WTC11 (cell line): Measurements from ENCODE around the gene RNF19B. TPM values are rescaled to one million over a fixed set of nuclear protein-coding genes. Genes with fewer than 3 reads are reported as not detected.
A peak's percentile ranks its signal among the peaks of the same experiment; 100 is the strongest.

Experiments
- ATAC-seq: fragments of 200-7000 bp; cut with Tn5 transposase; 2 replicates; pipeline ENCODE4 v1.10.0; 2021; ENCODE audit warnings: mild to moderate bottlenecking, moderate library complexity
- CTCF ChIA-PET: fragments of 300-600 bp; sonication (Branson Sonifier 250); formaldehyde crosslinking; loops from one replicate; lab custom pipeline; 2021; ENCODE audit warnings: antibody characterized with exemption; lab: Charles Lee
- POLR2A ChIA-PET: fragments of 350-600 bp; sonication (Branson Sonifier 250); formaldehyde crosslinking; loops from one replicate; lab custom pipeline; 2021; ENCODE audit warnings: antibody characterized with exemption; lab: Charles Lee
- DNase-seq: peaks from one replicate; pipeline ENCODE4 v3.0.0; 2021; ENCODE audit warnings: low spot score
- H3K27ac Mint-ChIP-seq: 2 replicates; pipeline ENCODE4 v1.8.0; 2021; ENCODE audit warnings: mixed read lengths
- H3K27me3 Mint-ChIP-seq: 2 replicates; pipeline ENCODE4 v1.8.0; 2021; ENCODE audit warnings: low read depth, mild to moderate bottlenecking, moderate library complexity, mixed read lengths
- H3K36me3 Mint-ChIP-seq: 2 replicates; pipeline ENCODE4 v1.8.0; 2021; ENCODE audit warnings: mixed read lengths
- H3K4me1 Mint-ChIP-seq: 2 replicates; pipeline ENCODE4 v1.8.0; 2022; ENCODE audit warnings: mixed read lengths
- H3K4me3 Mint-ChIP-seq: 2 replicates; pipeline ENCODE4 v1.8.0; 2021; ENCODE audit warnings: mild to moderate bottlenecking, moderate library complexity, mixed read lengths
- H3K9me3 Mint-ChIP-seq: 2 replicates; pipeline ENCODE4 v1.8.0; 2021; ENCODE audit warnings: mixed read lengths
- ELF4 ChIP-seq: sonication (generic); formaldehyde crosslinking; IDR thresholded peaks from 2 replicates; pipeline ENCODE4 v1.8.1; 2022; ENCODE audit warnings: low read depth, mild to moderate bottlenecking, moderate library complexity, missing genetic modification reagents
- ETV6 ChIP-seq: sonication (generic); formaldehyde crosslinking; IDR thresholded peaks from 2 replicates; pipeline ENCODE4 v1.8.1; 2022; ENCODE audit warnings: mild to moderate bottlenecking, missing genetic modification reagents
- GABPB1 ChIP-seq: sonication (generic); formaldehyde crosslinking; IDR thresholded peaks from 2 replicates; pipeline ENCODE4 v1.8.1; 2023; ENCODE audit warnings: mild to moderate bottlenecking, missing genetic modification reagents
- RORB ChIP-seq: fragments of 250-450 bp; sonication (Bioruptor Pico); IDR thresholded peaks from 2 replicates; pipeline ENCODE4 v1.9.0; 2021; ENCODE audit warnings: mild to moderate bottlenecking
- SOX15 ChIP-seq: fragments of 250-450 bp; sonication (Bioruptor Pico); IDR thresholded peaks from 2 replicates; pipeline ENCODE4 v1.9.0; 2021; ENCODE audit warnings: mild to moderate bottlenecking
- SP1 ChIP-seq: sonication (generic); formaldehyde crosslinking; conservative IDR thresholded peaks from 2 replicates; pipeline ENCODE4 v1.8.1; 2022; ENCODE audit warnings: missing genetic modification reagents
- ZNF219 ChIP-seq: sonication (generic); formaldehyde crosslinking; IDR thresholded peaks from 2 replicates; pipeline ENCODE4 v1.8.0; 2023; ENCODE audit warnings: missing genetic modification reagents, mild to moderate bottlenecking, borderline replicate concordance
- ZNF232 ChIP-seq: sonication (generic); formaldehyde crosslinking; IDR thresholded peaks from 2 replicates; pipeline ENCODE4 v1.8.0; 2022; ENCODE audit warnings: mild to moderate bottlenecking, missing genetic modification reagents
- total RNA-seq: library from RNA; stranded (reverse); gene quantifications from 3 replicates; pipeline ENCODE4 v1.2.3, GENCODE V29; 2021
- TF ChIP-seq, protein P1 (sequence below): sonication (generic); formaldehyde crosslinking; IDR thresholded peaks from 2 replicates; pipeline ENCODE4 v1.8.1; 2023; ENCODE audit warnings: mild to moderate bottlenecking, moderate library complexity, missing genetic modification reagents
- TF ChIP-seq, protein P2 (sequence below): sonication (generic); formaldehyde crosslinking; IDR thresholded peaks from 2 replicates; pipeline ENCODE4 v1.8.1; 2023; ENCODE audit warnings: mild to moderate bottlenecking, missing genetic modification reagents, moderate library complexity
- TF ChIP-seq, protein P3 (sequence below): sonication (generic); formaldehyde crosslinking; IDR thresholded peaks from 2 replicates; pipeline ENCODE4 v1.8.1; 2023; ENCODE audit warnings: mild to moderate bottlenecking, missing genetic modification reagents
- TF ChIP-seq, protein P4 (sequence below): sonication (generic); formaldehyde crosslinking; conservative IDR thresholded peaks from 2 replicates; pipeline ENCODE4 v1.8.1; 2023; ENCODE audit warnings: mild to moderate bottlenecking, low read depth, missing genetic modification reagents, moderate library complexity
- TF ChIP-seq, protein P5 (sequence below): sonication (generic); formaldehyde crosslinking; IDR thresholded peaks from 2 replicates; pipeline ENCODE4 v1.8.1; 2023; ENCODE audit warnings: mild to moderate bottlenecking, missing genetic modification reagents
- TF ChIP-seq, protein P6 (sequence below): sonication (generic); formaldehyde crosslinking; IDR thresholded peaks from 2 replicates; pipeline ENCODE4 v1.8.0; 2022; ENCODE audit warnings: mild to moderate bottlenecking, missing genetic modification reagents
- TF ChIP-seq, protein P7 (sequence below): sonication (generic); formaldehyde crosslinking; IDR thresholded peaks from 2 replicates; pipeline ENCODE4 v1.8.0; 2023; ENCODE audit warnings: mild to moderate bottlenecking, missing genetic modification reagents
- TF ChIP-seq, protein P8 (sequence below): sonication (generic); formaldehyde crosslinking; IDR thresholded peaks from 2 replicates; pipeline ENCODE4 v1.8.0; 2022; ENCODE audit warnings: missing genetic modification reagents
- TF ChIP-seq, protein P9 (sequence below): sonication (generic); formaldehyde crosslinking; IDR thresholded peaks from 2 replicates; pipeline ENCODE4 v1.8.0; 2022; ENCODE audit warnings: mild to moderate bottlenecking, missing genetic modification reagents

The RNF19B gene
- total RNA-seq, 1 experiment from 2014 or later: 21.9 TPM

DNA sequence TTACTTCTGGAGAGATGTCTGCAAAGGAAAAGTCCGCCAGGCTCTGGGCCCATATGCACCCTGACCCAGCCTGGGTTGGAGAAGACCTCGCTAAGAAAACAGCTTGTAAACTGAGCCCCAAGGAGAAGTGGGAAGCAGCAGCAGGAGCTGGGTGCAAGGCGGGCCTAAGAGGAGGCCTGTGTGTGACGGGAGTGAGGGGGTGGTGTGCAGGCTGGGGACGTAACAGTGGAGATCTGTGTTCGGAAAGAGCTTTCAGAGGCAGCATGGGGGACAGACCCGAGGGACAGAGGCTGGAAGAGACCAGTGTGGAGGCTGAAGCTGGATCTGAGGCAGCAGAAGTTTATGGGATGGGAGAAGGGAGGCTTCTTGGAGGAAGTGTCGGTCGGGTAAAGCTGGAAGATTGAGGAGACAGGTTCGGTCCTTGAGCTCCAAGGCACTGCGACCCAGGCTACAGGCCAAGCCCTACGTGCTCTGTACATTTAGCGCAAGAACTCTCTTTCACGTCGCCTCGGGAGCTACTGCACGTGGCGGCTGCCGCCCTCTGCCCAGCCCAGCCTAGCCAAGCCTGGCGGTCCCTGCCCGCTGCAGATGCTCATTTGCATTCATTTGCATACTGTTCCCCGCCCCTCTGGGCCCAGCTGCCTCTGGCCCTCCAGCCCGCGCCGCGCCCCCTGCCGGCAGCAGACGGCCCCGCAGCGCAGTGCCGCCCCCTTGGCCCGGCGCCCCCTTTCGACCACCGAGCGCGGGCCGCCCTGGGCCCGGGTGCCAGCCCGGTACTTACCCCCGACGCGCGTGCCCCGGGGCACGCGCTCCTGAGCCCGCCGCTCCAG lies 72.0 kb downstream of the RNF19B start:
- no peaks in the 10 kb centered on the region for H3K36me3 Mint-ChIP-seq
- peaks cover 59% of the 10 kb centered on the region for H3K27me3 Mint-ChIP-seq
- H3K27ac Mint-ChIP-seq: no peak overlapping the region
- ATAC-seq (peak; percentile 85), DNase-seq (peak; percentile 92)
- peak overlapping the region; percentile 79 for H3K4me3 Mint-ChIP-seq
- H3K4me1 Mint-ChIP-seq: peaks cover 11% of the 10 kb centered on the region
- ChIA-PET CTCF (interaction anchor here (0.6 to 7.4 kb wide), 51 partner anchors 8 to 1172 kb away, joined by 3 to 80 read pairs (median 4); partner anchors contain the start of genes AZIN2, BSDC1, FNDC5 and RNF19B), POLR2A (no interaction called here)
- peaks cover 7% of the 10 kb centered on the region for H3K9me3 Mint-ChIP-seq
- TF ChIP-seq, protein P1, sequence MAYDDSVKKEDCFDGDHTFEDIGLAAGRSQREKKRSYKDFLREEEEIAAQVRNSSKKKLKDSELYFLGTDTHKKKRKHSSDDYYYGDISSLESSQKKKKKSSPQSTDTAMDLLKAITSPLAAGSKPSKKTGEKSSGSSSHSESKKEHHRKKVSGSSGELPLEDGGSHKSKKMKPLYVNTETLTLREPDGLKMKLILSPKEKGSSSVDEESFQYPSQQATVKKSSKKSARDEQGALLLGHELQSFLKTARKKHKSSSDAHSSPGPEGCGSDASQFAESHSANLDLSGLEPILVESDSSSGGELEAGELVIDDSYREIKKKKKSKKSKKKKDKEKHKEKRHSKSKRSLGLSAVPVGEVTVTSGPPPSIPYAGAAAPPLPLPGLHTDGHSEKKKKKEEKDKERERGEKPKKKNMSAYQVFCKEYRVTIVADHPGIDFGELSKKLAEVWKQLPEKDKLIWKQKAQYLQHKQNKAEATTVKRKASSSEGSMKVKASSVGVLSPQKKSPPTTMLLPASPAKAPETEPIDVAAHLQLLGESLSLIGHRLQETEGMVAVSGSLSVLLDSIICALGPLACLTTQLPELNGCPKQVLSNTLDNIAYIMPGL: peak; percentile 90
- TF ChIP-seq, protein P2, sequence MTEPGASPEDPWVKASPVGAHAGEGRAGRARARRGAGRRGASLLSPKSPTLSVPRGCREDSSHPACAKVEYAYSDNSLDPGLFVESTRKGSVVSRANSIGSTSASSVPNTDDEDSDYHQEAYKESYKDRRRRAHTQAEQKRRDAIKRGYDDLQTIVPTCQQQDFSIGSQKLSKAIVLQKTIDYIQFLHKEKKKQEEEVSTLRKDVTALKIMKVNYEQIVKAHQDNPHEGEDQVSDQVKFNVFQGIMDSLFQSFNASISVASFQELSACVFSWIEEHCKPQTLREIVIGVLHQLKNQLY: no peak
- TF ChIP-seq, protein P3, sequence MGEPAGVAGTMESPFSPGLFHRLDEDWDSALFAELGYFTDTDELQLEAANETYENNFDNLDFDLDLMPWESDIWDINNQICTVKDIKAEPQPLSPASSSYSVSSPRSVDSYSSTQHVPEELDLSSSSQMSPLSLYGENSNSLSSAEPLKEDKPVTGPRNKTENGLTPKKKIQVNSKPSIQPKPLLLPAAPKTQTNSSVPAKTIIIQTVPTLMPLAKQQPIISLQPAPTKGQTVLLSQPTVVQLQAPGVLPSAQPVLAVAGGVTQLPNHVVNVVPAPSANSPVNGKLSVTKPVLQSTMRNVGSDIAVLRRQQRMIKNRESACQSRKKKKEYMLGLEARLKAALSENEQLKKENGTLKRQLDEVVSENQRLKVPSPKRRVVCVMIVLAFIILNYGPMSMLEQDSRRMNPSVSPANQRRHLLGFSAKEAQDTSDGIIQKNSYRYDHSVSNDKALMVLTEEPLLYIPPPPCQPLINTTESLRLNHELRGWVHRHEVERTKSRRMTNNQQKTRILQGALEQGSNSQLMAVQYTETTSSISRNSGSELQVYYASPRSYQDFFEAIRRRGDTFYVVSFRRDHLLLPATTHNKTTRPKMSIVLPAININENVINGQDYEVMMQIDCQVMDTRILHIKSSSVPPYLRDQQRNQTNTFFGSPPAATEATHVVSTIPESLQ (CRISPR knock-in tag): no peak
- TF ChIP-seq GABPB1 (CRISPR knock-in tag): no peak
- TF ChIP-seq ETV6 (CRISPR knock-in tag): no peak
- no peak for TF ChIP-seq RORB (CRISPR knock-in tag)
- TF ChIP-seq, protein P4, sequence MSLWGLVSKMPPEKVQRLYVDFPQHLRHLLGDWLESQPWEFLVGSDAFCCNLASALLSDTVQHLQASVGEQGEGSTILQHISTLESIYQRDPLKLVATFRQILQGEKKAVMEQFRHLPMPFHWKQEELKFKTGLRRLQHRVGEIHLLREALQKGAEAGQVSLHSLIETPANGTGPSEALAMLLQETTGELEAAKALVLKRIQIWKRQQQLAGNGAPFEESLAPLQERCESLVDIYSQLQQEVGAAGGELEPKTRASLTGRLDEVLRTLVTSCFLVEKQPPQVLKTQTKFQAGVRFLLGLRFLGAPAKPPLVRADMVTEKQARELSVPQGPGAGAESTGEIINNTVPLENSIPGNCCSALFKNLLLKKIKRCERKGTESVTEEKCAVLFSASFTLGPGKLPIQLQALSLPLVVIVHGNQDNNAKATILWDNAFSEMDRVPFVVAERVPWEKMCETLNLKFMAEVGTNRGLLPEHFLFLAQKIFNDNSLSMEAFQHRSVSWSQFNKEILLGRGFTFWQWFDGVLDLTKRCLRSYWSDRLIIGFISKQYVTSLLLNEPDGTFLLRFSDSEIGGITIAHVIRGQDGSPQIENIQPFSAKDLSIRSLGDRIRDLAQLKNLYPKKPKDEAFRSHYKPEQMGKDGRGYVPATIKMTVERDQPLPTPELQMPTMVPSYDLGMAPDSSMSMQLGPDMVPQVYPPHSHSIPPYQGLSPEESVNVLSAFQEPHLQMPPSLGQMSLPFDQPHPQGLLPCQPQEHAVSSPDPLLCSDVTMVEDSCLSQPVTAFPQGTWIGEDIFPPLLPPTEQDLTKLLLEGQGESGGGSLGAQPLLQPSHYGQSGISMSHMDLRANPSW (CRISPR knock-in tag): no peak
- TF ChIP-seq ZNF219 (CRISPR knock-in tag): no peak
- TF ChIP-seq, protein P5, sequence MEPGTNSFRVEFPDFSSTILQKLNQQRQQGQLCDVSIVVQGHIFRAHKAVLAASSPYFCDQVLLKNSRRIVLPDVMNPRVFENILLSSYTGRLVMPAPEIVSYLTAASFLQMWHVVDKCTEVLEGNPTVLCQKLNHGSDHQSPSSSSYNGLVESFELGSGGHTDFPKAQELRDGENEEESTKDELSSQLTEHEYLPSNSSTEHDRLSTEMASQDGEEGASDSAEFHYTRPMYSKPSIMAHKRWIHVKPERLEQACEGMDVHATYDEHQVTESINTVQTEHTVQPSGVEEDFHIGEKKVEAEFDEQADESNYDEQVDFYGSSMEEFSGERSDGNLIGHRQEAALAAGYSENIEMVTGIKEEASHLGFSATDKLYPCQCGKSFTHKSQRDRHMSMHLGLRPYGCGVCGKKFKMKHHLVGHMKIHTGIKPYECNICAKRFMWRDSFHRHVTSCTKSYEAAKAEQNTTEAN (CRISPR knock-in tag): no peak
- TF ChIP-seq SP1 (CRISPR knock-in tag): peak; percentile 94
- TF ChIP-seq, protein P6, sequence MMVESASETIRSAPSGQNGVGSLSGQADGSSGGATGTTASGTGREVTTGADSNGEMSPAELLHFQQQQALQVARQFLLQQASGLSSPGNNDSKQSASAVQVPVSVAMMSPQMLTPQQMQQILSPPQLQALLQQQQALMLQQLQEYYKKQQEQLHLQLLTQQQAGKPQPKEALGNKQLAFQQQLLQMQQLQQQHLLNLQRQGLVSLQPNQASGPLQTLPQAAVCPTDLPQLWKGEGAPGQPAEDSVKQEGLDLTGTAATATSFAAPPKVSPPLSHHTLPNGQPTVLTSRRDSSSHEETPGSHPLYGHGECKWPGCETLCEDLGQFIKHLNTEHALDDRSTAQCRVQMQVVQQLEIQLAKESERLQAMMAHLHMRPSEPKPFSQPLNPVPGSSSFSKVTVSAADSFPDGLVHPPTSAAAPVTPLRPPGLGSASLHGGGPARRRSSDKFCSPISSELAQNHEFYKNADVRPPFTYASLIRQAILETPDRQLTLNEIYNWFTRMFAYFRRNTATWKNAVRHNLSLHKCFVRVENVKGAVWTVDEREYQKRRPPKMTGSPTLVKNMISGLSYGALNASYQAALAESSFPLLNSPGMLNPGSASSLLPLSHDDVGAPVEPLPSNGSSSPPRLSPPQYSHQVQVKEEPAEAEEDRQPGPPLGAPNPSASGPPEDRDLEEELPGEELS (CRISPR knock-in tag): peak; percentile 73
- TF ChIP-seq, protein P7, sequence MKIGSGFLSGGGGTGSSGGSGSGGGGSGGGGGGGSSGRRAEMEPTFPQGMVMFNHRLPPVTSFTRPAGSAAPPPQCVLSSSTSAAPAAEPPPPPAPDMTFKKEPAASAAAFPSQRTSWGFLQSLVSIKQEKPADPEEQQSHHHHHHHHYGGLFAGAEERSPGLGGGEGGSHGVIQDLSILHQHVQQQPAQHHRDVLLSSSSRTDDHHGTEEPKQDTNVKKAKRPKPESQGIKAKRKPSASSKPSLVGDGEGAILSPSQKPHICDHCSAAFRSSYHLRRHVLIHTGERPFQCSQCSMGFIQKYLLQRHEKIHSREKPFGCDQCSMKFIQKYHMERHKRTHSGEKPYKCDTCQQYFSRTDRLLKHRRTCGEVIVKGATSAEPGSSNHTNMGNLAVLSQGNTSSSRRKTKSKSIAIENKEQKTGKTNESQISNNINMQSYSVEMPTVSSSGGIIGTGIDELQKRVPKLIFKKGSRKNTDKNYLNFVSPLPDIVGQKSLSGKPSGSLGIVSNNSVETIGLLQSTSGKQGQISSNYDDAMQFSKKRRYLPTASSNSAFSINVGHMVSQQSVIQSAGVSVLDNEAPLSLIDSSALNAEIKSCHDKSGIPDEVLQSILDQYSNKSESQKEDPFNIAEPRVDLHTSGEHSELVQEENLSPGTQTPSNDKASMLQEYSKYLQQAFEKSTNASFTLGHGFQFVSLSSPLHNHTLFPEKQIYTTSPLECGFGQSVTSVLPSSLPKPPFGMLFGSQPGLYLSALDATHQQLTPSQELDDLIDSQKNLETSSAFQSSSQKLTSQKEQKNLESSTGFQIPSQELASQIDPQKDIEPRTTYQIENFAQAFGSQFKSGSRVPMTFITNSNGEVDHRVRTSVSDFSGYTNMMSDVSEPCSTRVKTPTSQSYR (CRISPR knock-in tag): no peak; the same call in 1 of the 2 replicates
- TF ChIP-seq, protein P8, sequence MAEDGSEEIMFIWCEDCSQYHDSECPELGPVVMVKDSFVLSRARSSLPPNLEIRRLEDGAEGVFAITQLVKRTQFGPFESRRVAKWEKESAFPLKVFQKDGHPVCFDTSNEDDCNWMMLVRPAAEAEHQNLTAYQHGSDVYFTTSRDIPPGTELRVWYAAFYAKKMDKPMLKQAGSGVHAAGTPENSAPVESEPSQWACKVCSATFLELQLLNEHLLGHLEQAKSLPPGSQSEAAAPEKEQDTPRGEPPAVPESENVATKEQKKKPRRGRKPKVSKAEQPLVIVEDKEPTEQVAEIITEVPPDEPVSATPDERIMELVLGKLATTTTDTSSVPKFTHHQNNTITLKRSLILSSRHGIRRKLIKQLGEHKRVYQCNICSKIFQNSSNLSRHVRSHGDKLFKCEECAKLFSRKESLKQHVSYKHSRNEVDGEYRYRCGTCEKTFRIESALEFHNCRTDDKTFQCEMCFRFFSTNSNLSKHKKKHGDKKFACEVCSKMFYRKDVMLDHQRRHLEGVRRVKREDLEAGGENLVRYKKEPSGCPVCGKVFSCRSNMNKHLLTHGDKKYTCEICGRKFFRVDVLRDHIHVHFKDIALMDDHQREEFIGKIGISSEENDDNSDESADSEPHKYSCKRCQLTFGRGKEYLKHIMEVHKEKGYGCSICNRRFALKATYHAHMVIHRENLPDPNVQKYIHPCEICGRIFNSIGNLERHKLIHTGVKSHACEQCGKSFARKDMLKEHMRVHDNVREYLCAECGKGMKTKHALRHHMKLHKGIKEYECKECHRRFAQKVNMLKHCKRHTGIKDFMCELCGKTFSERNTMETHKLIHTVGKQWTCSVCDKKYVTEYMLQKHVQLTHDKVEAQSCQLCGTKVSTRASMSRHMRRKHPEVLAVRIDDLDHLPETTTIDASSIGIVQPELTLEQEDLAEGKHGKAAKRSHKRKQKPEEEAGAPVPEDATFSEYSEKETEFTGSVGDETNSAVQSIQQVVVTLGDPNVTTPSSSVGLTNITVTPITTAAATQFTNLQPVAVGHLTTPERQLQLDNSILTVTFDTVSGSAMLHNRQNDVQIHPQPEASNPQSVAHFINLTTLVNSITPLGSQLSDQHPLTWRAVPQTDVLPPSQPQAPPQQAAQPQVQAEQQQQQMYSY (CRISPR knock-in tag): peak; percentile 70
- TF ChIP-seq, protein P9, sequence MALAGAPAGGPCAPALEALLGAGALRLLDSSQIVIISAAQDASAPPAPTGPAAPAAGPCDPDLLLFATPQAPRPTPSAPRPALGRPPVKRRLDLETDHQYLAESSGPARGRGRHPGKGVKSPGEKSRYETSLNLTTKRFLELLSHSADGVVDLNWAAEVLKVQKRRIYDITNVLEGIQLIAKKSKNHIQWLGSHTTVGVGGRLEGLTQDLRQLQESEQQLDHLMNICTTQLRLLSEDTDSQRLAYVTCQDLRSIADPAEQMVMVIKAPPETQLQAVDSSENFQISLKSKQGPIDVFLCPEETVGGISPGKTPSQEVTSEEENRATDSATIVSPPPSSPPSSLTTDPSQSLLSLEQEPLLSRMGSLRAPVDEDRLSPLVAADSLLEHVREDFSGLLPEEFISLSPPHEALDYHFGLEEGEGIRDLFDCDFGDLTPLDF (CRISPR knock-in tag): no peak
- no peak for TF ChIP-seq SOX15 (CRISPR knock-in tag)
- TF ChIP-seq ZNF232: peak; percentile 84
- no peak for TF ChIP-seq ELF4 (CRISPR knock-in tag)
